ENCODE results near the gene IMMP1L.
"Not testable (repeated sequence)": the region's sequence is repeated elsewhere in the genome, so short reads cannot be mapped to it uniquely, and the experiment has no call there.

The IMMP1L gene

GRCh38 chr11:31509429-31510345 lies at the start of gene IMMP1L, which contains the start of gene ELP4:
Gene IMMP1L, minus strand, starts transcription at chr11:31509622. Its CDS starts 46,346 bp downstream, at chr11:31463276.
Gene ELP4, plus strand, starts transcription at chr11:31509767. Its CDS starts 18 bp downstream, at chr11:31509785.
- DNase-seq = peak; percentile 73

- DNase-seq = no peak
Measured at GRCh38 chr11:31558001-31558400, 48.6 kb upstream of the IMMP1L start.

GRCh38 chr11:31555938-31556337 lies 46.5 kb upstream of the IMMP1L start:
- DNase-seq = no peak

GRCh38 chr11:31542862-31543261 lies 33.4 kb upstream of the IMMP1L start:
- DNase-seq = no peak

GRCh38 chr11:31535479-31535878 lies 26.1 kb upstream of the IMMP1L start:
- no peak for DNase-seq

GRCh38 chr11:31531293-31531692 lies 21.9 kb upstream of the IMMP1L start:
- no peak for DNase-seq

GRCh38 chr11:31529701-31530100 lies 20.3 kb upstream of the IMMP1L start:
- no peak for DNase-seq

- DNase-seq = no peak
Measured at GRCh38 chr11:31529189-31529588, 19.8 kb upstream of the IMMP1L start.

- DNase-seq = no peak
Measured at GRCh38 chr11:31521497-31522150, 12.2 kb upstream of the IMMP1L start.

- no peak for DNase-seq
Measured at GRCh38 chr11:31512117-31512516, 2.7 kb upstream of the IMMP1L start.

GRCh38 chr11:31509051-31509428 lies 382 bp downstream of the IMMP1L start:
- DNase-seq = no peak

GRCh38 chr11:31500560-31500959 lies 8.9 kb downstream of the IMMP1L start:
- DNase-seq = no peak

GRCh38 chr11:31499576-31500178 lies 9.7 kb downstream of the IMMP1L start:
- DNase-seq = no peak

GRCh38 chr11:31493762-31494161 lies 15.7 kb downstream of the IMMP1L start:
- not testable (repeated sequence) for DNase-seq

- no peak for DNase-seq
Measured at GRCh38 chr11:31493235-31493634, 16.2 kb downstream of the IMMP1L start.

GRCh38 chr11:31492320-31492913 lies 17.0 kb downstream of the IMMP1L start:
- DNase-seq = no peak

- no peak for DNase-seq
Measured at GRCh38 chr11:31487848-31488247, 21.6 kb downstream of the IMMP1L start.

- no peak for DNase-seq
Measured at GRCh38 chr11:31484497-31484896, 24.9 kb downstream of the IMMP1L start.

- DNase-seq = no peak
Measured at GRCh38 chr11:31480930-31481329, 28.5 kb downstream of the IMMP1L start.

GRCh38 chr11:31479066-31479465 lies 30.4 kb downstream of the IMMP1L start:
- DNase-seq = no peak

- no peak for DNase-seq
Measured at GRCh38 chr11:31478223-31478590, 31.2 kb downstream of the IMMP1L start.

GRCh38 chr11:31477528-31478222 lies 31.7 kb downstream of the IMMP1L start:
- no peak for DNase-seq

GRCh38 chr11:31474083-31474482 lies 35.3 kb downstream of the IMMP1L start:
- DNase-seq = no peak

Data from GOT3 (cell line).